K562 (cell line): ENCODE measurements around the gene GPC1. TPM values are rescaled to one million over a fixed set of nuclear protein-coding genes. Genes with fewer than 3 reads are reported as not detected.

ENCODE experiments used
- ATAC-seq: fragments of 200-7000 bp; cut with Tn5 transposase; 3 replicates; pipeline ENCODE4 v1.9.1; 2020; ENCODE audit warnings: moderate library complexity
- BruUV-seq: library from RNA; stranded (reverse); fragments of 400-500 nt; replicated peaks from 2 replicates; lab custom pipeline; 2021; lab: Mats Ljungman, UMichigan
- CTCF ChIA-PET: fragments of 300-600 bp; formaldehyde crosslinking; extraction: SDS; loops from one replicate; lab custom pipeline; 2021; ENCODE audit warnings: low intra/inter-chr PET ratio; lab: Yijun Ruan, JAX
- POLR2A ChIA-PET: fragments of 300-600, 350-650 bp; sonication (Branson Sonifier 250); formaldehyde crosslinking; extraction: SDS; loops from one replicate; lab custom pipeline; 2021; ENCODE audit warnings: antibody characterized with exemption, inconsistent platforms; lab: Yijun Ruan, JAX
- DNase-seq, 4 experiments: peaks; one replicate each; pipeline versions ENCODE4 v3.0.0 to v3.0.0-alpha.2; 2011 to 2018; ENCODE audit warnings: low spot score in 3 of 4, mixed read lengths in 3 of 4; ENCODE audit errors: extremely low read depth in 1 of 4
- FAIRE-seq: peaks from 2 replicates; lab custom pipeline; 2011; peaks lifted over from hg19 to GRCh38; lab: Jason Lieb, UNC
- H2AFZ ChIP-seq: 2 replicates; pipeline ENCODE4 v1.6.0; 2011; ENCODE audit warnings: low read depth, low read length, control low read depth, inconsistent platforms
- H3K27ac ChIP-seq: fragments of 200-600 bp; 3 replicates; pipeline ENCODE4 v1.8.0; 2011; ENCODE audit warnings: low read depth, mild to moderate bottlenecking, control low read depth, inconsistent platforms, low read length, moderate library complexity, mixed read lengths; ENCODE audit errors: extremely low read depth
- H3K27me3 ChIP-seq, 2 experiments: fragments of 300-600 bp in 1 of 2; 2 replicates in 1 of 2; 3 replicates in 1 of 2; pipeline versions ENCODE4 v1.6.0 to v1.8.0; 2011; ENCODE audit warnings: inconsistent platforms in 2 of 2, low read length in 2 of 2, mild to moderate bottlenecking in 1 of 2, mixed read lengths in 1 of 2, moderate library complexity in 1 of 2; ENCODE audit not compliant: control insufficient read depth in 2 of 2, insufficient read depth in 2 of 2
- H3K36me3 ChIP-seq: fragments of 300-600 bp; 3 replicates; pipeline ENCODE4 v1.8.0; 2011; ENCODE audit warnings: mild to moderate bottlenecking, low read length, inconsistent platforms; ENCODE audit not compliant: control insufficient read depth, insufficient read depth
- H3K4me1 ChIP-seq, 2 experiments: fragments of 200-600 bp in 1 of 2; replicated peaks in 1 of 2; 2 replicates in 1 of 2; 3 replicates in 1 of 2; pipeline versions ENCODE4 v1.5.1 to v1.8.0; 2011; ENCODE audit warnings: inconsistent platforms in 2 of 2, low read length in 2 of 2, mild to moderate bottlenecking in 1 of 2, mixed read lengths in 1 of 2, moderate library complexity in 1 of 2; ENCODE audit not compliant: control insufficient read depth in 2 of 2, insufficient read depth in 2 of 2
- H3K4me2 ChIP-seq: 2 replicates; pipeline ENCODE4 v1.6.1; 2011; ENCODE audit warnings: low read length, control low read depth, inconsistent platforms, mixed read lengths; ENCODE audit not compliant: insufficient read depth
- H3K4me3 ChIP-seq: fragments of 200-600 bp; sonication (generic), shearing (Covaris generic); 2 replicates; pipeline ENCODE4 v1.5.1; 2016; ENCODE audit warnings: control low read depth, inconsistent platforms
- H3K79me2 ChIP-seq: fragments of 200-600 bp; 3 replicates; pipeline ENCODE4 v1.8.0; 2011; ENCODE audit warnings: low read length, inconsistent platforms; ENCODE audit not compliant: control insufficient read depth, insufficient read depth
- H3K9ac ChIP-seq, 2 experiments: 2 replicates each; pipeline versions ENCODE4 v1.6.0 to v1.6.1; 2011; ENCODE audit warnings: low read depth in 2 of 2, low read length in 2 of 2, control low read depth in 1 of 2, inconsistent platforms in 1 of 2, mild to moderate bottlenecking in 1 of 2, mixed read lengths in 1 of 2; ENCODE audit not compliant: insufficient read depth in 1 of 2
- H3K9me1 ChIP-seq: one replicate; pipeline ENCODE4 v1.6.0; 2011; ENCODE audit warnings: inconsistent platforms, mild to moderate bottlenecking, low read length, moderate library complexity; ENCODE audit not compliant: control insufficient read depth, insufficient read depth
- H3K9me3 ChIP-seq: replicated peaks from 2 replicates; pipeline ENCODE4 v1.5.1; 2011; ENCODE audit warnings: low read depth, low read length, inconsistent platforms; ENCODE audit not compliant: control insufficient read depth, insufficient read depth
- H4K20me1 ChIP-seq: replicated peaks from 2 replicates; pipeline ENCODE4 v1.6.1; 2011; ENCODE audit warnings: low read length, inconsistent platforms, mixed read lengths; ENCODE audit not compliant: control insufficient read depth, insufficient read depth
- ATF1 ChIP-seq, 2 experiments: fragments of 450-650 bp in 1 of 2; IDR thresholded peaks; 2 replicates each; pipeline ENCODE4 v1.6.1; 2016; ENCODE audit warnings: missing compliant biosample characterization in 1 of 2, missing genetic modification characterization in 1 of 2
- C11orf30 ChIP-seq: fragments of 450-650 bp; IDR thresholded peaks from 2 replicates; pipeline ENCODE4 v1.6.1; 2016; ENCODE audit warnings: low read depth, mild to moderate bottlenecking
- FIP1L1 ChIP-seq: fragments of 200-400 bp; formaldehyde crosslinking; IDR thresholded peaks from 2 replicates; pipeline ENCODE4 v1.6.1; 2018; ENCODE audit warnings: mild to moderate bottlenecking, low read depth, low read length; ENCODE audit not compliant: poor library complexity, severe bottlenecking
- HNRNPLL ChIP-seq: fragments of 200-400 bp; formaldehyde crosslinking; IDR thresholded peaks from 2 replicates; pipeline ENCODE4 v1.6.1; 2017; ENCODE audit warnings: low read length, low read depth, mild to moderate bottlenecking; ENCODE audit not compliant: poor library complexity, severe bottlenecking
- POLR2G ChIP-seq: fragments of 200-400 bp; formaldehyde crosslinking; IDR thresholded peaks from 2 replicates; pipeline ENCODE4 v1.6.1; 2017; ENCODE audit warnings: low read depth, mild to moderate bottlenecking, antibody characterized with exemption, low read length, moderate library complexity
- SIN3B ChIP-seq: fragments of 450-650 bp; IDR thresholded peaks from 2 replicates; pipeline ENCODE4 v1.6.1; 2017; ENCODE audit warnings: low read depth, mild to moderate bottlenecking, moderate library complexity
- SP1 ChIP-seq: sonication (generic); formaldehyde crosslinking; IDR thresholded peaks from 2 replicates; pipeline ENCODE4 v1.8.1; 2022; ENCODE audit warnings: mild to moderate bottlenecking, missing genetic modification reagents
- TAF7 ChIP-seq: fragments of 450-650 bp; IDR thresholded peaks from 2 replicates; pipeline ENCODE4 v1.6.1; 2016; ENCODE audit warnings: missing genetic modification characterization, missing compliant biosample characterization
- TAF9B ChIP-seq: fragments of 450-650 bp; IDR thresholded peaks from 2 replicates; pipeline ENCODE4 v1.6.1; 2018; ENCODE audit warnings: mild to moderate bottlenecking; ENCODE audit not compliant: partially characterized antibody
- THAP12 ChIP-seq: fragments of 250-450 bp; sonication (Bioruptor Pico); IDR thresholded peaks from 2 replicates; pipeline ENCODE4 v1.9.0; 2021; ENCODE audit warnings: mild to moderate bottlenecking, inconsistent platforms
- WGBS: fragments of 100-300 bp; shearing (Covaris generic); methylation state at CpG from one replicate; pipeline ENCODE4 v1.1.6; 2016; ENCODE audit warnings: low coverage, mixed read lengths; ENCODE audit not compliant: insufficient coverage; ENCODE audit errors: missing lambda C conversion rate; 5-methylcytosine and 5-hydroxymethylcytosine counted together
- in situ Hi-C: fragments of 300-500 bp; cut with MboI; formaldehyde crosslinking; loops from 4 replicates; pipeline ENCODE4 v1.15.0; 2018; ENCODE audit warnings: inconsistent platforms, mixed read lengths
- intact Hi-C: fragments of 100-400 bp; cut with micrococcal nuclease; formaldehyde crosslinking; loops from 2 replicates; pipeline ENCODE4 v1.14.2; 2022
- polyA plus RNA-seq, 8 experiments: library from polyadenylated mRNA; depleted of rRNA in 4 of 8; stranded (reverse) in 5 of 8; unstranded in 3 of 8; fragments of >200 nt; fragmentation: Nextera tagmentation in 2 of 8; fragmentation: Illumina TruSeq in 1 of 8; extraction: Ambion mirVana in 2 of 8; extraction: Trizol in 1 of 8; gene quantifications; 2 replicates each; pipeline versions ENCODE4 v1.2.1 to v1.2.3, GENCODE V29; 2011 to 2014; ENCODE audit warnings: inconsistent platforms in 1 of 8, missing spikeins in 1 of 8
- total RNA-seq, 7 experiments: library from RNA; depleted of rRNA in 6 of 7; stranded (reverse); fragments of >200 nt in 6 of 7; fragmentation: Illumina TruSeq in 2 of 7; extraction: Trizol in 2 of 7; gene quantifications; 2 replicates each; pipeline versions ENCODE4 v1.2.1 to v1.2.3, GENCODE V29; 2011 to 2021; ENCODE audit warnings: low replicate concordance in 1 of 7
- TF ChIP-seq, protein P1 (sequence below): conservative IDR thresholded peaks from 2 replicates; pipeline ENCODE4 v1.6.1; 2011; ENCODE audit warnings: low read depth, mild to moderate bottlenecking, low read length; ENCODE audit not compliant: control insufficient read depth

GPC1 gene
- total and polyA plus RNA-seq, 9 of the 15 experiments (the other 6 are each of a cell fraction or from before 2014, with no cell fraction given) = 0.07 to 0.82 (median 0.14) TPM; not detected in 3

DNA sequence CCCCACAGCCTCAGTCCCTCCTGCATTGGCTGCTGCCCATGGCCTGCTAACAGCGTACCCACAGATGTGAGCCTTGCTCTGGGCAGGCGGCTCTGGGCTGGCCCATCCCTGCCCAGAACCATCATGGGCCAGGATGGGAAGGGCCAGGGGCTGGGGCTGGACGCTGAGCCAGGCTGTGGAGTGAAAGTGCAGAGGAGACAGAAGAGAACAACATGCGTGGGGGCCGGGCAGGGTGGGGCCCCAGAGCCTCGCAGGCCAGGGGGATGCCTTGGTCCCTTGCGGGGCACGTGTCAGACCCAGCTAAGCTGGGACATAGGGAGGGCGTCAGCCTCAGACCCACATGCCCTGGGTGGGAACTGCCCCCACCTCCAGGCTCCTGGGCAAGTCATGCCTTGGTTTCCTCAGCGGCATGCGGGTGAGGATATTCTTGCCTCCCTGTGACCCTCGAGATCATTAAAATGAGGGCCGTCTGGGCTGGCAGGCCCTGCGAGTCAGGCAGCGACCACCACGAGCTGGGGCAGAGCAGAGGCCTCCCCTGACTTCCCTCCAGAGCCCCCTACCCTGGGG is 27.3 kb downstream of the GPC1 start:
- ATAC-seq (no peak), FAIRE-seq (no peak), DNase-seq (no peak)
- 0 out of 2 replicates have a peak, but pooled peaks have one; percentile 36 for TF ChIP-seq POLR2G
- TF ChIP-seq, protein P1, sequence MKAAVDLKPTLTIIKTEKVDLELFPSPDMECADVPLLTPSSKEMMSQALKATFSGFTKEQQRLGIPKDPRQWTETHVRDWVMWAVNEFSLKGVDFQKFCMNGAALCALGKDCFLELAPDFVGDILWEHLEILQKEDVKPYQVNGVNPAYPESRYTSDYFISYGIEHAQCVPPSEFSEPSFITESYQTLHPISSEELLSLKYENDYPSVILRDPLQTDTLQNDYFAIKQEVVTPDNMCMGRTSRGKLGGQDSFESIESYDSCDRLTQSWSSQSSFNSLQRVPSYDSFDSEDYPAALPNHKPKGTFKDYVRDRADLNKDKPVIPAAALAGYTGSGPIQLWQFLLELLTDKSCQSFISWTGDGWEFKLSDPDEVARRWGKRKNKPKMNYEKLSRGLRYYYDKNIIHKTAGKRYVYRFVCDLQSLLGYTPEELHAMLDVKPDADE = no peak
- Histone ChIP-seq H3K27ac (no peak overlapping the region), H3K79me2 (no peaks in the 10 kb centered on the region), H3K9ac (no peak overlapping the region), H3K4me2 (no peak overlapping the region), H3K9me1 (no peaks in the 10 kb centered on the region), H3K4me1 (peaks cover 0 to 20% of the 10 kb centered on the region in 2 experiments; a peak in 1 of 5 replicates), H3K36me3 (no peaks in the 10 kb centered on the region), H2AFZ (no peak overlapping the region), H3K9me3 (no peaks in the 10 kb centered on the region), H4K20me1 (no peaks in the 10 kb centered on the region), H3K27me3 (peaks cover 0 to 11% of the 10 kb centered on the region in 2 experiments; a peak in 3 of 5 replicates), H3K4me3 (no peak overlapping the region)
- intact Hi-C loops = no loop called here
- ChIA-PET POLR2A (no interaction called here), CTCF (no interaction called here)
- no TSS peak for BruUV-seq
- WGBS = 6% methylated on average over 10 of the region's 16 CpGs
- in situ Hi-C loops = no loop called here

GRCh38 chr2:240463274-240463865 is 27.9 kb downstream of the GPC1 start:
- Histone ChIP-seq H3K4me3 (no peak overlapping the region), H3K36me3 (no peaks in the 10 kb centered on the region), H3K27me3 (peaks cover 0 to 5% of the 10 kb centered on the region in 2 experiments; a peak in 3 of 5 replicates), H3K4me1 (peaks cover 0 to 20% of the 10 kb centered on the region in 2 experiments; a peak in 1 of 5 replicates), H3K9me3 (no peaks in the 10 kb centered on the region), H2AFZ (no peak overlapping the region), H3K79me2 (no peaks in the 10 kb centered on the region), H3K4me2 (no peak overlapping the region), H3K27ac (no peak overlapping the region), H3K9ac (no peak overlapping the region), H4K20me1 (no peaks in the 10 kb centered on the region), H3K9me1 (no peaks in the 10 kb centered on the region)
- intact Hi-C loops = no loop called here
- DNase-seq = no peak
- ChIA-PET CTCF (no interaction called here), POLR2A (no interaction called here)
- WGBS = 49% methylated on average over 11 of the region's 22 CpGs
- no TSS peak for BruUV-seq
- in situ Hi-C loops = no loop called here
- ATAC-seq = no peak
- FAIRE-seq = no peak
- TF ChIP-seq C11orf30 (no peak), TAF7 (tag) (no peak), FIP1L1 (no peak), THAP12 (CRISPR knock-in tag) (no peak), TAF9B (no peak), SIN3B (no peak), HNRNPLL (no peak), ATF1 (CRISPR knock-in tag; IDR thresholded peaks at IDR 0.05) (no peak), ATF1 (tag; IDR thresholded peaks at IDR 0.05) (no peak), SP1 (no peak)
